HG02840 (cell line): Measurements from ENCODE around the gene PLXND1.
"Not testable (repeated sequence)": the region's sequence is repeated elsewhere in the genome, so short reads cannot be mapped to it uniquely, and the experiment has no call there.

ENCODE experiments used
- ATAC-seq: cut with Tn5 transposase; IDR thresholded peaks from one replicate; pipeline ENCODE4 v1.9.1; 2021; ENCODE audit warnings: mild to moderate bottlenecking, moderate library complexity, moderate number of reproducible peaks; ENCODE audit not compliant: unreplicated experiment, low FRiP score

PLXND1 gene

GRCh38 chr3:129554356-129555152 lies 51.9 kb downstream of the PLXND1 start:
- no peak for ATAC-seq

GRCh38 chr3:129553719-129554118 lies 52.8 kb downstream of the PLXND1 start:
- ATAC-seq: no peak

GRCh38 chr3:129553171-129553570 lies 53.3 kb downstream of the PLXND1 start:
- no peak for ATAC-seq

- ATAC-seq: no peak
These were observed 54.0 kb downstream of the PLXND1 start for GRCh38 chr3:129552287-129553050.

GRCh38 chr3:129549805-129550204 lies 56.7 kb downstream of the PLXND1 start:
- no peak for ATAC-seq

GRCh38 chr3:129549006-129549800 lies 57.3 kb downstream of the PLXND1 start:
- ATAC-seq: no peak

GRCh38 chr3:129548104-129548965 lies 58.1 kb downstream of the PLXND1 start:
- no peak for ATAC-seq

- no peak for ATAC-seq
These were observed 59.2 kb downstream of the PLXND1 start for GRCh38 chr3:129547241-129547640.

GRCh38 chr3:129545951-129546350 lies 60.5 kb downstream of the PLXND1 start:
- ATAC-seq: not testable (repeated sequence)

- no peak for ATAC-seq
These were observed 62.5 kb downstream of the PLXND1 start for GRCh38 chr3:129543999-129544398.

GRCh38 chr3:129543156-129543790 lies 63.2 kb downstream of the PLXND1 start, which contains the start of gene H1-8:
TSS of gene H1-8 (plus strand) at chr3:129543175. CDS start at chr3:129543219, 44 bp downstream.
- no peak for ATAC-seq

- ATAC-seq: no peak
These were observed 63.7 kb downstream of the PLXND1 start for GRCh38 chr3:129542747-129543146.

- no peak for ATAC-seq
These were observed 65.5 kb downstream of the PLXND1 start for GRCh38 chr3:129540776-129541516.

GRCh38 chr3:129539206-129539605 lies 67.3 kb downstream of the PLXND1 start:
- ATAC-seq: no peak

GRCh38 chr3:129536804-129537203 lies 69.7 kb downstream of the PLXND1 start:
- no peak for ATAC-seq

- ATAC-seq: no peak
These were observed 70.2 kb downstream of the PLXND1 start for GRCh38 chr3:129536374-129536667.

- no peak for ATAC-seq
These were observed 71.4 kb downstream of the PLXND1 start for GRCh38 chr3:129535075-129535474.

- ATAC-seq: no peak
These were observed 71.9 kb downstream of the PLXND1 start for GRCh38 chr3:129534428-129535027.

GRCh38 chr3:129533406-129533805 lies 73.1 kb downstream of the PLXND1 start:
- no peak for ATAC-seq
